ENCODE measurements around the gene FAF1. TPM values are rescaled to one million over a fixed set of nuclear protein-coding genes. Genes with fewer than 3 reads are reported as not detected.

FAF1 gene
- total and polyA plus RNA-seq, 9 of the 15 experiments (the other 6 are each of a cell fraction or from before 2014, with no cell fraction given) = 48.7 to 225 (median 118) TPM

- TF ChIP-seq, protein P1, sequence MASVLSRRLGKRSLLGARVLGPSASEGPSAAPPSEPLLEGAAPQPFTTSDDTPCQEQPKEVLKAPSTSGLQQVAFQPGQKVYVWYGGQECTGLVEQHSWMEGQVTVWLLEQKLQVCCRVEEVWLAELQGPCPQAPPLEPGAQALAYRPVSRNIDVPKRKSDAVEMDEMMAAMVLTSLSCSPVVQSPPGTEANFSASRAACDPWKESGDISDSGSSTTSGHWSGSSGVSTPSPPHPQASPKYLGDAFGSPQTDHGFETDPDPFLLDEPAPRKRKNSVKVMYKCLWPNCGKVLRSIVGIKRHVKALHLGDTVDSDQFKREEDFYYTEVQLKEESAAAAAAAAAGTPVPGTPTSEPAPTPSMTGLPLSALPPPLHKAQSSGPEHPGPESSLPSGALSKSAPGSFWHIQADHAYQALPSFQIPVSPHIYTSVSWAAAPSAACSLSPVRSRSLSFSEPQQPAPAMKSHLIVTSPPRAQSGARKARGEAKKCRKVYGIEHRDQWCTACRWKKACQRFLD (CRISPR knock-in tag; IDR thresholded peaks at IDR 0.05) = no peak
- TF ChIP-seq GMEB1 (CRISPR knock-in tag; IDR thresholded peaks at IDR 0.05) (no peak), MCM7 (IDR thresholded peaks at IDR 0.05) (no peak), HDAC1 (IDR thresholded peaks at IDR 0.05) (no peak), PRMT5 (CRISPR knock-in tag; IDR thresholded peaks at IDR 0.05) (no peak), ZNF384 (IDR thresholded peaks at IDR 0.05; ENCODE audit: low read depth, low read length) (no peak), NR2C2 (CRISPR knock-in tag; IDR thresholded peaks at IDR 0.05) (no peak), NR2C2 (tag; IDR thresholded peaks at IDR 0.05) (no peak), ZNF354B (CRISPR knock-in tag; IDR thresholded peaks at IDR 0.05) (no peak), HDAC8 (tag; IDR thresholded peaks at IDR 0.05) (no peak), DDX20 (tag; IDR thresholded peaks at IDR 0.05; ENCODE audit: low read depth) (no peak), XRCC3 (IDR thresholded peaks at IDR 0.05) (no peak), RNF2 (IDR thresholded peaks at IDR 0.05) (no peak), ZNF57 (CRISPR knock-in tag; IDR thresholded peaks at IDR 0.05) (no peak), MLX (CRISPR knock-in tag; conservative IDR thresholded peaks at IDR 0.05) (no peak), ZKSCAN3 (CRISPR knock-in tag; IDR thresholded peaks at IDR 0.05) (no peak)
- TF ChIP-seq, protein P2, sequence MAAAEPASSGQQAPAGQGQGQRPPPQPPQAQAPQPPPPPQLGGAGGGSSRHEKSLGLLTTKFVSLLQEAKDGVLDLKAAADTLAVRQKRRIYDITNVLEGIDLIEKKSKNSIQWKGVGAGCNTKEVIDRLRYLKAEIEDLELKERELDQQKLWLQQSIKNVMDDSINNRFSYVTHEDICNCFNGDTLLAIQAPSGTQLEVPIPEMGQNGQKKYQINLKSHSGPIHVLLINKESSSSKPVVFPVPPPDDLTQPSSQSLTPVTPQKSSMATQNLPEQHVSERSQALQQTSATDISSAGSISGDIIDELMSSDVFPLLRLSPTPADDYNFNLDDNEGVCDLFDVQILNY (CRISPR knock-in tag; IDR thresholded peaks at IDR 0.05) = no peak
- Histone ChIP-seq H3K27me3 (ENCODE audit: control insufficient read depth in 2 of 2, insufficient read depth in 2 of 2, low read length in 2 of 2) (no peaks in the 10 kb centered on the region), H3K4me2 (ENCODE audit: insufficient read depth, low read length) (no peak overlapping the region), H3K27ac (ENCODE audit: extremely low read depth, low read depth, low read length) (no peak overlapping the region), H3K9me3 (replicated peaks; ENCODE audit: control insufficient read depth, insufficient read depth, low read depth, low read length) (no peaks in the 10 kb centered on the region), H3K9me1 (ENCODE audit: control insufficient read depth, insufficient read depth, low read length) (no peaks in the 10 kb centered on the region), H3K36me3 (ENCODE audit: control insufficient read depth, insufficient read depth, low read length) (peaks cover 35% of the 10 kb centered on the region; the same call in 2 of the 3 replicates), H4K20me1 (replicated peaks; ENCODE audit: control insufficient read depth, insufficient read depth, low read length) (no peaks in the 10 kb centered on the region), H3K79me2 (ENCODE audit: control insufficient read depth, insufficient read depth, low read length) (no peaks in the 10 kb centered on the region), H3K4me1 (replicated peaks in 1 of 2; ENCODE audit: control insufficient read depth in 2 of 2, insufficient read depth in 2 of 2, low read length in 2 of 2) (no peaks in the 10 kb centered on the region), H3K4me3 (no peak overlapping the region), H2AFZ (ENCODE audit: low read depth, low read length) (no peak overlapping the region), H3K9ac (ENCODE audit: insufficient read depth in 1 of 2, low read depth in 2 of 2, low read length in 2 of 2) (no peak overlapping the region)
- intact Hi-C loops (cut with micrococcal nuclease) = no loop called here
- in situ Hi-C loops (cut with MboI) = no loop called here
- POLR2A ChIA-PET = no interaction called here
- CTCF ChIA-PET (ENCODE audit: low intra/inter-chr PET ratio) = no interaction called here
- BruUV-seq (replicated peaks) = no TSS peak
- FAIRE-seq (no peak), ATAC-seq (no peak), DNase-seq (ENCODE audit: extremely low read depth in 1 of 4, low spot score in 3 of 4) (no peak)
These were observed 430.6 kb downstream of the FAF1 start for GRCh38 chr1:50529510-50529909.

Measured in K562 (cell line).